ENCODE results near the gene CCT8.
"Not testable (repeated sequence)": the region's sequence is repeated elsewhere in the genome, so short reads cannot be mapped to it uniquely, and the experiment has no call there.

CCT8 gene

GRCh38 chr21:29077651-29078090 is 4.2 kb upstream of the CCT8 start:
- DNase-seq, result no peak

- not testable (repeated sequence) for DNase-seq
Measured at GRCh38 chr21:29076731-29077640, 3.5 kb upstream of the CCT8 start.

GRCh38 chr21:29075706-29076466 is 2.4 kb upstream of the CCT8 start:
- DNase-seq, result peak; percentile 54

GRCh38 chr21:29074783-29075182 is 1.3 kb upstream of the CCT8 start:
- DNase-seq, result no peak

GRCh38 chr21:29074007-29074376 is 544 bp upstream of the CCT8 start:
- DNase-seq, result no peak

- peak; percentile 23 for DNase-seq
Measured at GRCh38 chr21:29072873-29073221, 601 bp downstream of the CCT8 start.

- DNase-seq, result no peak
Measured at GRCh38 chr21:29064850-29065481, 8.5 kb downstream of the CCT8 start.

- peak; percentile 55 for DNase-seq
Measured at GRCh38 chr21:29056538-29057050, 16.9 kb downstream of the CCT8 start.

- DNase-seq, result no peak
Measured at GRCh38 chr21:29056005-29056404, 17.4 kb downstream of the CCT8 start.

GRCh38 chr21:29055080-29055479 is 18.4 kb downstream of the CCT8 start:
- no peak for DNase-seq

- DNase-seq, result no peak
Measured at GRCh38 chr21:29053656-29054055, 19.8 kb downstream of the CCT8 start.

GRCh38 chr21:29053011-29053553 is 20.4 kb downstream of the CCT8 start:
- no peak for DNase-seq

GRCh38 chr21:29052224-29052623 is 21.2 kb downstream of the CCT8 start:
- DNase-seq, result no peak

GRCh38 chr21:29034678-29035077 is 38.8 kb downstream of the CCT8 start:
- no peak for DNase-seq

- no peak for DNase-seq
Measured at GRCh38 chr21:29033871-29034270, 39.6 kb downstream of the CCT8 start.

- no peak for DNase-seq
Measured at GRCh38 chr21:29033301-29033700, 40.1 kb downstream of the CCT8 start.

- no peak for DNase-seq
Measured at GRCh38 chr21:29030909-29031308, 42.5 kb downstream of the CCT8 start.

- no peak for DNase-seq
Measured at GRCh38 chr21:29029524-29029923, 43.9 kb downstream of the CCT8 start.

GRCh38 chr21:29025328-29025713 is 48.1 kb downstream of the CCT8 start:
- DNase-seq, result peak; percentile 35

- DNase-seq, result peak; percentile 96
Measured at GRCh38 chr21:29024474-29025327, 48.7 kb downstream of the CCT8 start, which contains the start of gene USP16. Gene USP16 (plus strand): TSS chr21:29024668. CDS start chr21:29027914, 3,246 bp downstream.

- DNase-seq, result no peak
Measured at GRCh38 chr21:29022166-29022565, 51.3 kb downstream of the CCT8 start.

GRCh38 chr21:29018540-29018939 is 54.9 kb downstream of the CCT8 start:
- DNase-seq, result peak; percentile 17
